HEK293 (cell line): ENCODE results near the gene IFI6.

Experiments used
- CTCF ChIA-PET: fragments of 350-600 bp; formaldehyde crosslinking; extraction: SDS; loops from one replicate; lab custom pipeline; 2021; ENCODE audit warnings: antibody characterized with exemption; lab: Yijun Ruan, JAX
- POLR2A ChIA-PET: fragments of 300-600 bp; formaldehyde crosslinking; extraction: SDS; loops from one replicate; lab custom pipeline; 2020; ENCODE audit warnings: antibody characterized with exemption, inconsistent platforms; lab: Yijun Ruan, JAX
- H3K27ac ChIP-seq: fragments of 200-500 bp; sonication (Bioruptor generic); 2 replicates; pipeline ENCODE4 v1.5.1; 2014; ENCODE audit warnings: low read depth, low read length, control low read depth, inconsistent platforms; ENCODE audit errors: extremely low read depth
- H3K36me3 ChIP-seq, 2 experiments: fragments of 200-500 bp in 1 of 2; sonication (Bioruptor generic) in 1 of 2; 1 replicate in 1 of 2; 2 replicates in 1 of 2; pipeline ENCODE4 v1.5.1; 2014 to 2017; ENCODE audit warnings: inconsistent platforms in 2 of 2, low read length in 2 of 2; ENCODE audit not compliant: control insufficient read depth in 2 of 2, insufficient read depth in 1 of 2
- H3K4me1 ChIP-seq: fragments of 200-500 bp; sonication (Bioruptor generic); 2 replicates; pipeline ENCODE4 v1.5.1; 2014; ENCODE audit warnings: mild to moderate bottlenecking, low read length, inconsistent platforms; ENCODE audit not compliant: control insufficient read depth, insufficient read depth
- H3K4me3 ChIP-seq: 2 replicates; pipeline ENCODE4 v1.5.1; 2011; ENCODE audit warnings: low read depth, mild to moderate bottlenecking, control low read depth, low read length, moderate library complexity
- H3K9me3 ChIP-seq: fragments of 200-500 bp; sonication (Bioruptor generic); 2 replicates; pipeline ENCODE4 v1.5.1; 2014; ENCODE audit warnings: low read depth, low read length, inconsistent platforms; ENCODE audit not compliant: control insufficient read depth, insufficient read depth
- ATF2 ChIP-seq: fragments of 450-650 bp; formaldehyde crosslinking; IDR thresholded peaks from 2 replicates; pipeline ENCODE4 v1.5.1; 2016; ENCODE audit warnings: missing biosample characterization, missing genetic modification characterization, low read depth
- KLF10 ChIP-seq: fragments of 450-650 bp; IDR thresholded peaks from 2 replicates; pipeline ENCODE4 v1.5.1; 2018; ENCODE audit warnings: missing biosample characterization, mild to moderate bottlenecking, missing genetic modification characterization
- KLF17 ChIP-seq: fragments of 450-650 bp; formaldehyde crosslinking; IDR thresholded peaks from 2 replicates; pipeline ENCODE4 v1.5.1; 2016; ENCODE audit warnings: missing biosample characterization, missing genetic modification characterization
- KLF7 ChIP-seq: fragments of 450-650 bp; formaldehyde crosslinking; IDR thresholded peaks from 2 replicates; pipeline ENCODE4 v1.5.1; 2016; ENCODE audit warnings: missing biosample characterization, missing genetic modification characterization, borderline replicate concordance
- KLF8 ChIP-seq: fragments of 450-650 bp; formaldehyde crosslinking; IDR thresholded peaks from 2 replicates; pipeline ENCODE4 v1.5.1; 2016; ENCODE audit warnings: missing biosample characterization, missing genetic modification characterization
- KLF9 ChIP-seq: fragments of 450-650 bp; formaldehyde crosslinking; IDR thresholded peaks from 2 replicates; pipeline ENCODE4 v1.5.1; 2016; ENCODE audit warnings: missing biosample characterization, missing genetic modification characterization, low read depth
- PATZ1 ChIP-seq: fragments of 450-650 bp; formaldehyde crosslinking; IDR thresholded peaks from 2 replicates; pipeline ENCODE4 v1.5.1; 2016; ENCODE audit warnings: missing biosample characterization, missing genetic modification characterization
- SP2 ChIP-seq: fragments of 450-650 bp; formaldehyde crosslinking; IDR thresholded peaks from 2 replicates; pipeline ENCODE4 v1.5.1; 2016; ENCODE audit warnings: missing biosample characterization, missing genetic modification characterization
- SP3 ChIP-seq: fragments of 450-650 bp; formaldehyde crosslinking; IDR thresholded peaks from 2 replicates; pipeline ENCODE4 v1.5.1; 2016; ENCODE audit warnings: missing biosample characterization, missing genetic modification characterization
- ZBTB10 ChIP-seq: fragments of 450-650 bp; formaldehyde crosslinking; IDR thresholded peaks from 2 replicates; pipeline ENCODE4 v1.5.1; 2016; ENCODE audit warnings: missing biosample characterization, missing genetic modification characterization
- ZBTB20 ChIP-seq: fragments of 450-650 bp; formaldehyde crosslinking; IDR thresholded peaks from 2 replicates; pipeline ENCODE4 v1.5.1; 2016; ENCODE audit warnings: missing biosample characterization, missing genetic modification characterization
- ZBTB21 ChIP-seq: fragments of 450-650 bp; formaldehyde crosslinking; IDR thresholded peaks from 2 replicates; pipeline ENCODE4 v1.5.1; 2017; ENCODE audit warnings: missing biosample characterization, missing genetic modification characterization
- ZBTB26 ChIP-seq: fragments of 450-650 bp; formaldehyde crosslinking; optimal IDR thresholded peaks from 2 replicates; pipeline ENCODE3; 2016; ENCODE audit warnings: missing biosample characterization, mild to moderate bottlenecking, missing genetic modification characterization
- ZBTB48 ChIP-seq: fragments of 450-650 bp; formaldehyde crosslinking; IDR thresholded peaks from 2 replicates; pipeline ENCODE4 v1.5.1; 2016; ENCODE audit warnings: missing biosample characterization, missing genetic modification characterization
- ZBTB7A ChIP-seq: fragments of 450-650 bp; formaldehyde crosslinking; IDR thresholded peaks from 2 replicates; pipeline ENCODE4 v1.5.1; 2016; ENCODE audit warnings: low read depth, missing biosample characterization, missing genetic modification characterization
- ZBTB8A ChIP-seq: fragments of 450-650 bp; formaldehyde crosslinking; IDR thresholded peaks from 2 replicates; pipeline ENCODE4 v1.5.1; 2016; ENCODE audit warnings: missing biosample characterization, missing genetic modification characterization
- ZEB2 ChIP-seq: fragments of 450-650 bp; formaldehyde crosslinking; IDR thresholded peaks from 2 replicates; pipeline ENCODE4 v1.5.1; 2016; ENCODE audit warnings: missing biosample characterization, missing genetic modification characterization
- ZNF146 ChIP-seq: fragments of 450-650 bp; formaldehyde crosslinking; IDR thresholded peaks from 2 replicates; pipeline ENCODE4 v1.5.1; 2016; ENCODE audit warnings: missing biosample characterization, missing genetic modification characterization
- ZNF24 ChIP-seq: fragments of 450-650 bp; formaldehyde crosslinking; IDR thresholded peaks from 2 replicates; pipeline ENCODE4 v1.5.1; 2016; ENCODE audit warnings: missing biosample characterization, missing genetic modification characterization
- ZNF341 ChIP-seq: fragments of 450-650 bp; formaldehyde crosslinking; IDR thresholded peaks from 2 replicates; pipeline ENCODE4; 2016; ENCODE audit warnings: low read depth, missing biosample characterization, missing genetic modification characterization
- ZNF398 ChIP-seq: fragments of 450-650 bp; formaldehyde crosslinking; IDR thresholded peaks from 2 replicates; pipeline ENCODE4 v1.5.1; 2017; ENCODE audit warnings: missing biosample characterization, missing genetic modification characterization
- ZNF510 ChIP-seq: fragments of 450-650 bp; formaldehyde crosslinking; IDR thresholded peaks from 2 replicates; pipeline ENCODE4 v1.5.1; 2018; ENCODE audit warnings: mild to moderate bottlenecking, missing genetic modification characterization, missing biosample characterization; ENCODE audit not compliant: insufficient replicate concordance
- ZNF600 ChIP-seq: fragments of 450-650 bp; formaldehyde crosslinking; IDR thresholded peaks from 2 replicates; pipeline ENCODE4 v1.5.1; 2016; ENCODE audit warnings: missing biosample characterization, missing genetic modification characterization
- ZNF629 ChIP-seq: fragments of 450-650 bp; formaldehyde crosslinking; IDR thresholded peaks from 2 replicates; pipeline ENCODE4 v1.5.1; 2017; ENCODE audit warnings: missing biosample characterization, missing genetic modification characterization
- ZNF639 ChIP-seq: fragments of 450-650 bp; formaldehyde crosslinking; IDR thresholded peaks from 2 replicates; pipeline ENCODE4 v1.5.1; 2016; ENCODE audit warnings: missing biosample characterization, missing genetic modification characterization

IFI6 gene

GRCh38 chr1:27659497-27660299 is 12.3 kb downstream of the IFI6 start:
- Histone ChIP-seq H3K36me3 (no peaks in the 10 kb centered on the region), H3K9me3 (no peaks in the 10 kb centered on the region), H3K4me3 (peak overlapping the region; percentile 32), H3K27ac (peak overlapping the region; percentile 12; the same call in 1 of the 2 replicates), H3K4me1 (no peaks in the 10 kb centered on the region)
- POLR2A ChIA-PET: no interaction called here
- CTCF ChIA-PET: interaction anchor here (0.7 to 13.1 kb wide), 6 partner anchors 9 to 557 kb away, joined by 3 to 317 read pairs (median 6); no protein-coding TSS in a partner anchor
- TF ChIP-seq ZBTB48 (no peak), ZBTB7A (tag by site-specific recombination) (no peak; the same call in 1 of the 2 replicates), SP2 (tag by site-specific recombination) (peak; percentile 60), ZNF24 (no peak), ZNF639 (no peak), ZNF398 (tag by site-specific recombination) (peak; percentile 27; the same call in 1 of the 2 replicates), KLF10 (tag by site-specific recombination) (peak; percentile 85; the same call in 1 of the 2 replicates), ZBTB21 (tag by site-specific recombination) (0 out of 2 replicates have a peak, but pooled peaks have one; percentile 34), KLF8 (peak; percentile 37; the same call in 1 of the 2 replicates), KLF17 (tag by site-specific recombination) (peak; percentile 59; the same call in 1 of the 2 replicates), ZBTB10 (peak; percentile 20; the same call in 1 of the 2 replicates), ZBTB20 (tag by site-specific recombination) (peak; percentile 56), ZBTB26 (peak; percentile 46), ZEB2 (peak; percentile 24; the same call in 1 of the 2 replicates), ZNF510 (tag by site-specific recombination) (no peak), PATZ1 (tag by site-specific recombination) (peak; percentile 22; the same call in 1 of the 2 replicates), ZNF629 (tag by site-specific recombination) (peak; percentile 86), ZNF600 (tag by site-specific recombination) (peak; percentile 55), ZNF341 (tag by site-specific recombination) (no peak), ZNF146 (tag by site-specific recombination) (no peak), KLF9 (tag by site-specific recombination) (peak; percentile 67), SP3 (tag by site-specific recombination) (peak; percentile 61), ZBTB8A (peak; percentile 49; the same call in 1 of the 2 replicates), KLF7 (tag by site-specific recombination) (no peak), ATF2 (tag by site-specific recombination) (peak; percentile 46; the same call in 1 of the 2 replicates)
